Activated CD8-positive, alpha-beta memory T cell treated with anti-CD3 and anti-CD28 coated beads for 4 hours (primary cell): Measurements from ENCODE around the gene FH.

ENCODE experiments used
- DNase-seq, 2 donors: peaks; one replicate each; pipeline ENCODE4 v3.0.0-alpha.2; 2020; ENCODE audit warnings: low read depth in 2 of 2

FH gene

DNA sequence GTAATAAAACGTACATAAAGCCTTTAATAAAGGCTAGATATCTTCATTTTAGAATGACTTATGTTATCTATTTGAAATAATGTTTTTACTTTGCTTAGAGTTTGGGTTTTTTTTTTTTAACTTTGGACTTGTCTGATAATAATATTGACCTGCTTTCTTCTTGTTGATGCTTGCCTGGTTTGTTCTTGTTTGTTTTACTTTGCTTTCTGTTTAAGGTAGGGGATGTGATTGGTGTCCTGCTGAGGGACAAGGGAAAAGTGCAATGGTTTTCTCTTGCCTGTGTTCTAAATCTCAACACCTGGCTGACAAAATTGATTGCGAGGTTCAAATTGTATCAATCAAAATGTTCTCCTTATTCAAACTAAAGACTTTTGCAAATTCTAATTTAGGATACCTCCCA, 2.2 kb upstream of the FH start:
- DNase-seq, result no peak

DNA sequence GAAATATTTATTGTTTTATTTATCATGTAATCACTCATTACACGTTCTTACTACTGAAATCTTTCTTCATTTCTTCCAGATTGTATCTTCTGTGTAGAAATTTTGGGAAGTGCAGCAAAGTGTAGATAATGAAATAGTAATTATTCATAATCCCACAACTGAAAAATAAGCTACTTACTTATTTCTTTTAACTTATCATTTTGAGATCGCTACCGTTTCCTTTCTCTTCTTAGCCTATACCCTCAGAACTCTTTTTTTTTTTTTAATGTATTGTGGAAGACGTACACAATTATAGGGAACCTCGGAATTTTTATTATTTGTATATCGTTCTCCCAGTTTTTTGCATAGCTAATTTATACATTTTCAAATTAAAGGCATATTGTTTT, 518 bp upstream of the FH start:
- DNase-seq, result no peak

DNA sequence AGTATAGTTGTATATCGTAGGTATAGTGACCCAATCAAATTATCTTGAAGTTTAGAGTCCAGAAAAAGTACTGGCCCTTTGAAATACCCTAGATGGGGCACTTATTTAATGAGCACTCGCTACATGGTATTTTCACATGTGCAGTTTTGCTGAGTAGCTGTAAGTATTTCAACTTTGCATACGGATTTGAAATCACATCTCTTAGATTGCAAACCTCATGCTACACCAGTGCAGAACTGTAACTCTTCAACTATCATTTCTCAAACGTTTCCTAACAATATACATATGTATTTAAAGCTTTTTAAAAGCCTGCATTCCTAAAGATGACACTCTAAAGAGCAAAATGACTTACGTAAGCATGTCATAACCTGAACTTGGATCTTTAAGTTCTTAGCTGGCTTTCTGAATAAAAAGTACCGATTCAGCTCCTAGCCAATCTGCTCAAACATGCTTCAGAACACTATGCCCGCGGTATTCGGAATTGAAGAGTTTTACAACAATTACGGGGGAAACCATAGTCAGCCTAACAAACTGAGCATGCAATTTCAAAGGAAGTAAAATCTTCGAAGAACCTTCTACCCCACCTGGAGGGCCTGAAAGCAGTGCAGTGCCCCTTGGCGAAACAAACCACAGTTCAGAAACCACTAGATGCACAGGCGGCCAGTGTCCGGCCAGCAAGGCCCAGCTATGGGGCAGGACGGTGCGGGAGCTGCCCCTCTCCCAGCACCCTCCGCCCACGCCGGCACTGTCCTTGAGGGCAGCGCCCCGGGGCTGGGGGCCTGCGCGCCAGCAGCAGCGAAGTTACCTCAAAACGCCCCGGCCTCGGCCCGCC, 863 bp downstream of the FH start:
- DNase-seq, result no peak

DNA sequence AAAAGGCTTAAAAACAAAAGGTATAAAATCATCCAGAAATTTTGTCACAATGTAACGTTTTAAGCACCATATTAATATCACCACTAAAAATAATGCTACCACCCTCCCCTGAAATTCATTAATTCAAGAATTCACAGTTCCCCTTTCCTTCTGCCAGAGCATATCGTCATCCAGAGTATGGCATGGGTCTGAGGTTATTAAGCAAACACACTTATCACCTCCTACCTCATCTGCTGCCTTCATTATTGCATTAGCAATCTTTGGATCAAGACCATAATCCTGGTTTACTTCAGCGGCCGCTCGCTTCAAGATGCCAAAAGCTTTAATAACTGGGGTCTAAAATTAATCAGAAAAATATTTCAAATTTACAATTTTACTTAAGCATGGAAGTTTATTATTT, 6.2 kb downstream of the FH start:
- no peak for DNase-seq

DNA sequence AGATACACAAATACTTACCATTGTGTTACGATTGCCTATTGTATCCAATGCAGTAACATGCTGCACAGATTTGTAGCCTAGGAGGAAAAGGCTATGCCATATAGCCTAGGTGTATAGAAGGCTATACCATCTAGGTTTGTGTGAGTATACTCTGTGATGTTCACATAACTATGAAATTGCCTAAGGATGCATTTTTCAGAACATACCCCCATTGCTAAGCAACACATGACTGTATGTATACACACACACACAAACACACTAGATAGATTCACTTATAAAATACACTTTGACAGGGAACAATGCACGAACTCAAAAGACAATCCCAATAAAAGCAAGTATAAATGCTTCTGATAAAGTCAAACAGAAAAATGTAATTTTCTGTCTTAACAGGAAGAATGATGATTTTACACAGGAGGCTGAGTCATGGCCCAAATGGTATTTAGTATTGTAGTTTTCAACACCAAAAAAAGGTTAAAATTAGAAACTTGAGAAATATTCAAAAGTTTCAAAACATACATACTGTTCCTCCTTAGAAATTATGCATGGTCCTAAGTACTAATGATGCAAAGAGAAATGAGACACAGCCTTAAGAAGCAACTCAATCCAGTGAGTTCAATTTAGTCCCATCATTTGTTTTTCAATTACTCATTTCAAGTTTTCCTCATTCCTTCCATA, 12.2 kb downstream of the FH start:
- no peak for DNase-seq

DNA sequence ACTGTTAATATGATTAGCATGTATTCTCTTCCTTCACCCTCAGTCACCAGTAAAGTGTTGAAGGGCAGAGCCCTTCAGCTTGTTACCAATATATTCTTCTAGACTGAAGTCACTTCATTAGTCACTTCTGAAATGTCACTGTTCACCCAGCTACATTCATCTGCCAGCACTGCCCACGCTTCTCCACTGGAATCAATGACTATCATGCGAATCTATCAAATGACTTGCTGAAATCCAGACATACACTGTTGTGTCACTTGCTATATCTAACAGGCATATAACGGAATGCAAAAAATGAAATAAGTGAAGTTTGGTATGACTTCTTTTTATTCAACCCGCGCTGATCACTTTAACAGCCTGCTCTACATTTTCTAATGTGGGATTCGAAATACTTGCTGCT, 16.1 kb downstream of the FH start:
- DNase-seq, result no peak

DNA sequence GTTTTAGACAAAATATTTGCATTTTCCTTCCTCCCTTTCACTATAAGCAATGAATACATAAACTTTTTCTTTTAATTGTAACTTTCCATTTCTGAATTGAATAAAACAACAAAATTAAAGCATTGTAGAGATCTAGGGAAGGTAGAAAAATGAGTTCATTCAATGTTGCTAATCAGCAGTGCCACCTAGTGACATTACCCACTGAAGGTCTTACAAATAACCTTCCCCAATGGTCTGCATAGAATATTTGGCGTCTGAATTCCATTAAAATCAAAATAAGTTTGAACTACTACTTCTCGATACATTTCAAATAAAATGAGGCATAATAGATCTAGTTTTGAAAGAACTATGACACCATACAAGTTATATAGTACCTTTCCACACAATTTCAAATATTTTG, 19.6 kb downstream of the FH start:
- DNase-seq, result no peak

DNA sequence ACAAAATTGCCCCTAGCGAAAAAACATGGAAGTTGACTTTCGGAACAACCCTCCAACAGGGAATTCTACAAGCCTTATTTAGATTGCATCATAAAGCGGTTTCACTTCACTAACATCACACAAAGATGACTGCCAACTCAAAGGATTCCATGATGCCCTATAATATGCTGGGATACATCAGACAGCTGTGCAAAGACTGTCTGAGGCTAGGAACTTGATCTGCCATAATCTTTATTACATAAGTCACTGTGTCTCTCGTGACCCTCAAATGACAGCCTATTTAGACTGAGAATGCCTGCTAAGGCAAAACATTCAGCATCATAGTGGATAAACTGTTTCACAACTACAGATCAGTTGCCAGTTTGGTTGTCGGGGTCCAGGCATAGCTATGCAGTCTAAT, 23.8 kb downstream of the FH start:
- no peak for DNase-seq

DNA sequence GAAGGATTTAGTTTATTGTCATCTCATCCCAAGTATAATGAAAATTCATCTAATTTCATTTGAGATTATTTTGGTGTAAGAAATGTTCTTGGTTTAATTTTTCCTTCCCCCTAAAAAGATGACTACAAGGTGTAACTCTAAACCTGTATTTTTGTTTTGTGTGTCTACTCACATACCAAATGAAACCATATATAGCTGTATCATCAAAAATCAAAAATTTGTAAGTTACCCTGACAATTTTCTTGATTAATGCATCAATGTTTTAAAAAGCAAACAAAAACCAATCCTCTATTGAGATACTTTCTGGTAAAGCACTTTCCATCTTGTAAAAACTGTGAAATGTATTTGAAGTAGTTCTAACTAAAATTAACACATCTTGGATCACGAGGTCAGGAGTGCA, 30.8 kb downstream of the FH start:
- no peak for DNase-seq

DNA sequence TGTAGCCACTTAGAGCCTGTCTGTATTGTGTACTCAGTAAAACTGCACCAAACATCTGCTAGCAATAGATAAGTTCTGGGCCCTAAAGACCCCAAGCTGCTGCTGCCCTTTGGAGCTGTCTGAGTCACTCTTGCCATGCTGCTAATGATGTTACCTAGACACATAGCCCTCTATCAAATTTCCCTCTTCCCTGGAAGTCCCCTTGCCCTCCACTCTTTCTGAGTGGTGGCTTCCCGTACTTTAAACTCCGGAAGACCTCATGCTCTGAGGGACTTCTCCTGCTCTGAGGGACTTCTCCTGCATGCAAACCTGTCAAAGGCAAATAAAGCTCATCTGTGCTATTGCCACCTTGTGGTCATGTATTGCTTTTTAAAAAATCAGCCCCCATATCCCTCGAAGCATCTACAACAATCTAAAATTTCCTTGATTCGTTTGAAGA, 34.0 kb downstream of the FH start:
- DNase-seq, result no peak

DNA sequence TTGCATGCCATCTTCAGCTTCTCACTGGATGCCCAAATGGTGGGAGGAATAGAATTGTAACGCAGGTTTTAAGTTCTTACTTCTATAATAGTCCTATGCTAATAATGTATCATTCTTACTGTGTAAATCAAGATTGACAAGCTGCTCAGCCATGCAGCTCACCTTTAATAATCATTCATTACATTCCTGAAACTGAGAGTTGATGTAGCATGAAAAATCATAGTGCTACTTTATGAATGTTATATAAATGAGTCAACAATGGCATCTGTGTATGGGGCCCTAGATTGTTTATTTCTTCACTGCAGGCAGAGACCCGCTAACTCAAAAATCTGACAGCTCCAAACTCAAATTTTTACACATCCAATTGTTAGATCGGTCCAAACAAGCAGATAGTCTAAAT, 34.4 kb downstream of the FH start:
- no peak for DNase-seq

DNA sequence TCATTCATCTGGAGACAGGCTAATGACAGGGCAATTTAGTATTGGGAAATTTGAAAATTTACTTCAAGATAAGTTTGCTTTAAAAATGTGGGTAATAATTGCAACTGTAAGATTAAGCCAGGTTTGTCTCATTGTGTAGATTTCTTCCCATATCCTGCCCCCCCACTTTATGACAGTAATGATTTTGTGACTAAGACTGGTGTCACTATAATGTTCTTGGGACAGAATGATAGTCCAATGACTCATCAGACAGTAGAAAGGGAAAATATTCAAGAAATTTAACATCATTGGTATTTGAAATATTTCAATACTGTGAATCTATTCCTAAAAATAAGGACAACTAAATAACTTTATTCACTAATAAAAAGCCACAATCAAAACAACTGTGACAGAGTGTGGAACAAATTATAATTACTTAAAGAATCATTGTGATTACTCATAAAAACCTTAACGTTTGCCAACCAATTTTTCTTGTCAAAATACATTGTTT, 36.7 kb downstream of the FH start:
- no peak for DNase-seq

DNA sequence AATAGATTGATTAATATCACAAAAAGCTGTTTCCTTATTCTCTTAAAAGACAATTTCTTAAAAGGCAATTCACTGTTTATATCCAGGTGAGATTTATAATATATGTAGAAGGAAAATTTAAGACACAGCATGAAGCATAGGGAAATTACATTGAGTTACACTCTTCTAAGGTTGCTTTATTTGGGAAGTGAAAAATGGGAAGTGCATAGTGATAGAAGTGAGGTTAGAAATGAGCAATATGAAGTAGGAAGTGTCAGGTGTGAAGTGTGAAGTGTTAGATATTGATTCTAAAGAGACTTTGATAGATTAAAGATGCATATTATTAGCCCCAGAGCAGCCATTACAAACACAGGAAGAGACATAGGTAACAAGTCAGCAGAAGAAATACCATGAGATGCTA, 40.3 kb downstream of the FH start:
- DNase-seq, result no peak

DNA sequence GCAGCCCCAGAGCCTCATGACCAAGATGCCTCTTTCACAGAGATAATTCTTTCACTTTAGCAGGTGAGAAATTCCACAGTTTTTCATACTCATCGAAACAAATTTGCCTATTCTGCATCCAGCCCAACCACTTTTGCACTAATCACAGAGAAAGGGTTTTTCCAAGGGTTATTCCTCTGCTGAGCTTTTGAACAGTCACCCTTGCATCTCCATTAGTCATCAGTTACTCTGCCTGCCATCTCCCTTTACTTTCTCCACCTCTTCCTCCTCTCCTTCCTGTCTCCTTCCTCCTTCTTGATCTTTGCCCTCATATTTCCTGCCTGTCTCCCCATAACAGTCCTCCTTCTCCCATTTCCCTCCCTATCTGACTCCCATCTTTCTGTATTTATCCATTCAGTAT, 43.9 kb downstream of the FH start:
- no peak for DNase-seq

DNA sequence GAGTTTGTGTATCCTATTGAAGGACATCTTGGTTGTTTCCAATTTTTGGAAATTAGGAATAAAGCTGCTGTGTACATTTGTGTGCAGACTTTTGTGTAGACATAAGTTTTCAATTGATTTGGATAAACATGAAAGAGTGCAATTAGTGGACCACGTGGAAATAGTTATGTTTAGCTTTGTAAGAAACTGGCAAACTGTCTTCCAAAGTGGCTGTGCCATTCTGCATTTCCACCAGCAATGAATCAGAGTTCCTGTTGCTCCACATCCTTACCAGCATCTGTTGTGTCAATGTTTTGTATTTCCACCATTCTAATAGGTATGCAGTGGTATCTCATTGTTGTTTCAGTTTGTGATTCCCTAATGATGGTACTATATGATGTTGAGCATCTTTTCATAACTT, 46.5 kb downstream of the FH start:
- DNase-seq, result no peak

DNA sequence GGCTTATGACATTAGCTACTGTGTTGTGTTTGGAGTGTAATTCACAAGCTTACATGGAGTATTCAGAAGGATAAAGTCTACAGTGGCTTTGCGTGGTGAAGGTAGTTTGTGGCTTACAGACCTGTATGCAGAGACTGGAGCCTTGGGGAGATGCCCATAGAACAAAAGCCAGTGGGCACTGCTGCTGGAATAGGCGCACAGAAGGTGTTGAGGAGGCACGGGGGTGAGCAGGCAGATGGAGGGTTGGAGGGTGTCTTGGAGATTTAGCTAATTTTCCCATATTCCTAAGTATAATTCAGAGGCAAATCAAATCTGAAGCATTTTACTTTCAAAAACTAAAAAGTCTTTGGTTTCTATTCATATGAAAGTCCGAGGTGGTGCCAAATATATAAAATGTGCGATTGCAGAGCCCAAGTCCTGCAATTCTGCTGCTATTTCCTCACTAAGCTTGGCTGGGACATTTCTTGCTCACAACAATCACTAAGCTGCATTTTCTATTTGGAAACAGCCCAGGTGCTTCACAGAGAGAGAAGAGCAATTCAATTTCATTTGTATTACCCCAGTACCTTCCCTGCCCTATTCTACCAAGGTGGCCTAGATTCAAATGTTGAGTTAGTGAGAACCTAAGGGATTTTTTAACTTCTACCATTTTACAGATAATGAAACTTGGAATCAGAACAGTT, 48.5 kb downstream of the FH start:
- no peak for DNase-seq

DNA sequence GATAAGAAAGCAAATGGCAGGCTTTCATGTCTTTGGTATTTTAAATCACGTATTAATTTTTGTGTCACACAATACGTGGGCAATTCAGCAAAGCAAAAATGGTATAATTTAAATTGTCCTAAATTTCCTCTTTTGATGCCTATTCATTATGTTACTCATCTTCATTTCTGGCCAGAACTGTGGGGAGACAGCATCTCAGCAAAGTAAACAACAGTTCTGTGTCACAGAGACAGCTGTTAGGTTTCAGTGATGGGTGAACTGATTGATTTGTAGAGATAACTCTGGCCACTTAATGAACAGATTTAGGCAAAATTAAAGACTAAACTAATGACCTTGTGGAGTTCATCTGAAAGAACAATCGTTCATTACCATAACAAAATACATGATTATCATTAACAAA, 49.2 kb downstream of the FH start:
- no peak for DNase-seq

DNA sequence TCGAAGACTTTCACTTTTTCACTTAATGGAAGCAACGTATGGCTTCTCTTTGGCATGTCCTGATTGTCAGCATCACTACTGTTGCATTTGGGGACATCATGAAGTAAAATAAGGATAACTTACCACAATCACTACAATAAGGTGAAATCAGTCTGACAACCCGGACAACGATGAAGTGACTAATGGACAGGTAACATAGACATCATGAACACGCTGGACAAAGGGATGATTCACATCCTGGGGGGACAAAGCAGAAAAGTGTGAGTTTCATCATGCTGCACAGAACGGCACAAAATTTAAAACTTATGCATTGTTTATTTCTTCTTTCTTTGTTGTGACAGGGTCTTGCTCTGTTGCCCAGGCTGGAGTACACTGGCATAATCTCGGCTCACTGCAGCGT, 53.9 kb downstream of the FH start:
- no peak for DNase-seq

DNA sequence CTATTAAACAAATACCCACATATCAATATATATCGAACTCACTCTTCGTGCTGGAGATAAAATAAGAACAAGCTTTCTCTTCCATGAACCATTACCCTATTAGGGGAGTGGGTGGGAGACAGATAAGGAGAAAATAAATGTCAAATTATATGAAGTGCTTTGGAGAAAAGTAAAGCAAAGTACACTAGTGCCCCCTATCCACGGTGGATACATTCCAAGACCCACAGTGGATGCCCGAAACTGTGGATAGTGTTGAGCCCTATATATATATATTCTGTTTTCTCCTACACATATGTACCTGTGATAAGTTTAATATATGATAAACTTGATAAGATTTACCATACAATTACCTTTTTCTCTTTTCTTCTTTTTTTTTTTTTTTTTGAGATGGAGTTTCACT, 54.6 kb downstream of the FH start:
- DNase-seq, result no peak

DNA sequence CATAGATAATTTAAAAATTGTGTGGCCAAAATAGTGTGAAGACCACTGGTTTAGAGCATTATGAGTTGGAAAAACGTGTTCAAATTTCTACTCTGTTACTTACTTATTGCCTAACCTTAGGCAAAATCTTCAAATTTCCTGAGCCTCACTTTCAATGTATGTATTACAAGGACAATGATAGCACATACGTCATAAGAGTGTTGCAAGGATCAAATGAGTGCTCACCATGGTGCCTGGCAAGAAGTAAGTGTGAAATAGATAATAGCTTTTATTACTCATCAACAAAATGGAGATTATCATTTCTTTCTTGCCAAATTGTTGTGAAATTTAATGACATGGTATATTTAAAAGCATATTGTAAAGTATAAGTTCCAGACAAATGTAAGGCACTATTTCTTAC, 57.2 kb downstream of the FH start:
- DNase-seq, result no peak

DNA sequence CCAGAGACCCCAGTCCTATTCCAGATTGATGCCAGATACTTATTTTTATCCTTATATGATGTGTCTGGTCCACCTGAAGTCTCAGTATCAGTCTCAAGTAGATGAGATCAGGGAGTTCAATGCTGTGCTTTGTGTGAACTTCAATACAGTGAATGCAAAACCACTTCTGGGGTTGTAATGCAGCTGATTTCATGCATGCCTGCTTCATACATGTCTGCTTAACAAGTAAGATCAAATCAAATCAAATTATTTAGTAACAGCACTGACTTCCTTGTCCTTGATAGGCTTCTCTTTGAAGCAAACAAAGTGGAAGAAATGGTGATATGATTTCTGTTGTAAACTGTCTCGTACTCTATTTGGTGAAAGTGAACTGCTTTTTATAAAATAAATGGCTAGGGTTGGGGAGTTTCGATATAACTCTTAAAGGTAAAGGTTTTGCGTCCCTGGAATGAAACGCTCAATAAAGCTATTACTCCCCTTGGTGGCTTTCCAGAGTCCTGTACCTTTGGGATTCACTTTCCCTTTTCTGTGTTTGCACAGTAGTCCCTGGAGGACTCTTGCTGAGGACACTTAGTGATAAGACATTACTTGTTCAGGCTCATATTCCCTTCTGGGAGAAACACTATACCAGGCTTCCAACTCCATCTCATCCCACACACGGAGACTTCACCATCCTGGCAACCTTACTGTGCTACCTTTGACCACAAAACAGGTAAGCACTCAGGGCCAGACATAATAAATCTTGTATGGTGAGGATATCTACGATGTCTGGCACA, 59.3 kb downstream of the FH start:
- no peak for DNase-seq

DNA sequence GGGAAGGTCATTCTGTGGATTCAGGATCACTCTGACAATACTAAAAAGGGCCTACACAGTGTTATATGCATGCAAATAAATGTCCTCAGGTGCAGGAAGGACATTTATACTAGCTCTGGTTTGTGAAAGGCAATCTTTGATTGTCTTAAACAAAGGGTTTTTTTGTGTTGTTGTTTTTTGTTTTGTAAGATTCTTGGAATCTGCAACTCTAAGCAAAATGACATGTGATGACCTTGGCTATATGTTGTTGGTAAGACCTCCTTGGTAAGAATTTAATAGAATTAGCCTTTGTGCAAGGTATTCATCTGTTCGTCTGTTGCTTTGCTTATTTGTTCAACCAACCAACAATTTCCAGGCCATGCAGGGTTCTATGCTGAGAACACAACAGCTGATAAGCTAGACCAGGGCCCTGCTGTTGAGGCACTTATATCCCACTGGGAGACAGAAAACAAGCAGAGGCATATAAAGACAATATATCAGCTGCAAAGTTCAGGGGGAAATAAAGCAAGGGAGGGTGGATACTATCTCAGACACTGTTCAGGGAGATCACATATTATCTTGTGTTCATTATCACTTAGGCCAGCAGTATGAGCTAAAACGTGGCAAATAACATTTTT, 60.3 kb downstream of the FH start:
- no peak for DNase-seq
